ENCODE results near the gene ALDH4A1.
"Not testable (repeated sequence)": the region's sequence is repeated elsewhere in the genome, so short reads cannot be mapped to it uniquely, and the experiment has no call there.

The ALDH4A1 gene

DNA sequence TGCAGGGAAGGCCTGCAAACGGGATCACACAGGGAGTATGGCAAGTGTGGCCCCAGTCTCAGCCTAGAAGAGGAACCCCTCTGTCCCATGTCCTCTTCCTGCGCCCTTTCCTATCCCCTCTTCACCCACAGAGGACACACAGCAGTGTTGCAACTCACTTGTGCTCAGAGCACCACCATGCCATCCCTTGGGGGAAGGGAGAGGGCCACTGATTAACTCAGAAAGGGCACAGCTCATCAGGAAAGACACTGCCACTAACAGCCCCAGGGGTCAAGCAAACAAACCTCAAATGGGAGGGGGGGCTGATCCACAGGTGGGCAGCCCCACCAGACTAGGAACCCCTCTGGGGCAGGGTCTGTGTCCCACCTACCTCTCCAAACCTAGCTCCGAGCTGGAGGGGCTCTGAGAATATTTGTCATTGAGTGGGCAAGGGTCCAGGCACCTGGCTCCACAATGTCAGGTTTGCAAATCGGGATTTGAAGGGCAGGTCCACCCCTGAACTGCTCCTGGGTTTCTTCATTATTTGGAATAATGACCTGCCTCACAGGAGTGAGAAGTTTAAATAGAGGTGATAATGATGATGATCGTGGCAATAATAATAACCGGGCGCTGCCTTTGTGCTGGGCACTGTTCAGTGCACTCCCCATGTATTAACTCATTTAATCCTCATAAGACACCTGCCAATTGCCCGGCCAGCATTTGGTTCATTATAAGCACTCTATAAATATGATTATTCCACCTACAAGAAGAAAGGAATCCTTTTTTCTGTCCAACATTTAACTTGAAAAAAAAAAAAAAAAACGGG lies 1.0 kb downstream of the ALDH4A1 start:
- no peak for DNase-seq (ENCODE audit: extremely low read depth in 1 of 2, low read depth in 1 of 2)

GRCh38 chr1:18900303-18900841 lies 2.0 kb downstream of the ALDH4A1 start:
- no peak for DNase-seq (ENCODE audit: extremely low read depth in 1 of 2, low read depth in 1 of 2)

- DNase-seq (ENCODE audit: extremely low read depth in 1 of 2, low read depth in 1 of 2): no peak
Measured at GRCh38 chr1:18899363-18900049, 2.8 kb downstream of the ALDH4A1 start.

DNA sequence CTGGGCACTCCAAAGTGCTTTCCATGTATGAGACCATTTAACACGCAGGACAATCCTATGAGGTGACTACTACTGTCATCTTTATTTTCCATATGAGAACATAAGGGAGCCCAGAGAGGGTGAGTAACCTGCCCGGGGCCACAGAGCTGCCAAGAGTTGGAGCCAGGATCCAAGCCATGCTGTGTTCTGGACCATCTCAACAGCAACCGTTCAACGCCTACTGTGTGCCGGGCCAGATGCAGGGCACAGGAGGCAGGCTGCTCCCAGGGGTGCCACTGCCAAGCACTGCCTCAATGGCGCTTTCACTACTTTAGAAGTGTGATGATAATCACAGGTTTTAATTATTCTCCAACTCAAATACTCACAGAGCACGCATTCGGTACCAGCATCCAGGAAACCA lies 3.8 kb downstream of the ALDH4A1 start:
- DNase-seq (ENCODE audit: extremely low read depth in 1 of 2, low read depth in 1 of 2): no peak

DNA sequence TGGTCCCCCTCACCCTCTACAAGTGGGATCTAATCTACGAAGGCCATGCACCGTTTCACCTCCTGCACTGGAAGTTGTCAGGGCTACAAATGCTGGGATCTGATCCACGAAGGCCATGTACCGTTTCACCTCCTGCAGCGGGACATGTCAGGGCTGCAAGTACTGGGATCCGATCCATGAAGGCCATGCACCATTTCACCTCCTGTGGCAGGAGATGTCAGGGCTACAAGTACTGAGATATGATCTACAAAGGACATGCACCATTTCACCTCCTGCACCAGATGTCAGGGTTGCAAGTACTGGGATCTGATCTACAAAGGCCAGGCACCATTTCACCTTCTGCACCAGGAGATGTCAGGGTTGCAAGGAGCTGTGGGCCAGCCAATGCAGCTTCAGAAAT lies 7.0 kb downstream of the ALDH4A1 start:
- no peak for DNase-seq (ENCODE audit: extremely low read depth in 1 of 2, low read depth in 1 of 2)

GRCh38 chr1:18893120-18893519 lies 9.2 kb downstream of the ALDH4A1 start:
- no peak for DNase-seq (ENCODE audit: extremely low read depth in 1 of 2, low read depth in 1 of 2)

- DNase-seq (ENCODE audit: extremely low read depth in 1 of 2, low read depth in 1 of 2): not testable (repeated sequence)
Measured at GRCh38 chr1:18891858-18892257, 10.5 kb downstream of the ALDH4A1 start.

DNA sequence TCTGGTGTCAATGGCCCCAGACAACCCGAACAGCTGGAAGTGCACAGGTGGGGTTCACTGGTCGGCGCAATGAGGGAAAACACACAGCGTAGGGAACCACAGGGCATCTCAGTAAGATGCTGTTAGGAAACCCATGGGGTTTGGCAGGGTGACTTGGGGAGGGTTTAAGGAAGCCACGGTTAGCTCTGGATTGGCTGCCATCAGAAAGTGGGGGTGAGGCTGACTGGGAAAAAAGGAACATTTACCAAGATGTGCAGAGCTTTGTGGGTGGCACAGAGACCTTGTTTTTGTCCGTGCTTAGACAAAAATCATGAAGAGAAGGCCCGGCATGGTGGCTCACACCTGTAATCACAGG lies 11.0 kb downstream of the ALDH4A1 start:
- no peak for DNase-seq (ENCODE audit: extremely low read depth in 1 of 2, low read depth in 1 of 2)

DNA sequence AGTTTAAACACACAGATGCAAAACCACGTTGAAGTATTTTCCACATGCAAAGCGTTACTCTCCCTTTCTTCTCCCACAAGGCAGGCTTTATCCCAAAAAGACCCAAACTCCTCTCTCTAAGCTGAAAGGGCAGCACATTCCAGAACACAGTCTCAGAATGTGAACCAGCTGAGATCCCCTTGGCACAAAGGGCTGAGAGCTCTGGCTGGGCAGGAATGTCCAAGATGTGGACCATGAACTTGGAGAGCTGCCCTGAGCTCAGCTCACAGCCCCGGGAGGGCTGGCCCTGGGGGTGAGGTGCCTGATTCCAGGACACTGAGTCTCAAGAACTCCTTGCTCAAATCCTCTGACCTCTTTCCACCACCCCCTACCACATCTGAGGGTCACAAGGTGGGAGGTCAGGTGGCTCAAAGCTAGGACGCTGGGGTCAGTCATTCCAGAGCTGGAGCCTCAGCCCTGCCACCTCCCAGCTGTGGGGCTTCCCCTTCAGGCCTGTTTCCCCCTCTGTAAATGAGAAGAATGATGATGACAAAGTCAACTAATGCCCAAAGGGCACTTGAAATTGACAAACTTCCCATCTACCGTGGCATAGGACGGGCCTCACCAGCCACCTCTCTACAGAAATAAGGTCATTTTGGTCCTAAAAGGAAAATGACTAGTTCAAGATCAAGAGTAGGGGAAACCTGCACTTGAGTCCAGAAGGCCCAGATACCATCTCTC lies 11.5 kb downstream of the ALDH4A1 start:
- DNase-seq (ENCODE audit: extremely low read depth in 1 of 2, low read depth in 1 of 2): no peak

DNA sequence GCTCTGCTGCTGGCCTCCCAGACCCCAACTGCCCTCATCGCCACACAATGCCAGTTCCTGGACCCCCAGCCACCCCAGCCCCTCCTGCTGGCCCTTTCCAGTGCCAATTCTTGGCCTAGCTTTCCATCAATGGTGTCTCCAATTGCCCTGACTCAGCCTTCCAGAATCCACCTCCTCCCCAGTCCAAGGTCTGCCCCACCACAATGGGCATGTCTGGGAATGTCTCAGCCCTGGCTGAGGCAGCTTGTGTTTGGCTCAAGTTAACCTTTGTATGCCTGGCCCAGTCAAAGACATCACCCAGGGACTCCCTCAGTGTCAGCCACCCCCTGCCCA lies 16.4 kb downstream of the ALDH4A1 start:
- DNase-seq (ENCODE audit: extremely low read depth in 1 of 2, low read depth in 1 of 2): no peak

- DNase-seq (ENCODE audit: extremely low read depth in 1 of 2, low read depth in 1 of 2): no peak
Measured at GRCh38 chr1:18885311-18886002, 16.9 kb downstream of the ALDH4A1 start.

DNA sequence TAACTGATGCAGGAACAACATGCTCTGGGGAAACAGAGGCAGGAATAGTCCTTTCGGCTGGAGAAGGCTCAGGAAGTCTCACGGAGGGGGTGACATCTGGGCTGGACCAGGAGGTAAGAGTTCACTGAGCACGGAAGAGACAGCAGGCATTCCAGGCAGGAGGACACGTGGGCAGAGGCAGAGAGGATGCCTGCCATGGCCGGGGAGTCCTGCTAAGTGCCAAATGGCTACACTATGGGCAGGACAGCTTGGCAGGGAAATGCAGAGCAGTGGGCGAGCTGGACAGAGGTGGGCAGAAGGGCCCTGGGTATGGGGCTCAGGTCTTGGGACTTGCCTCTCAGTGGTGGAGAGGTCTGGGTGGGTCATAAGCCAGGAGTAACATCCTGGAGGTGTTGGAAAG lies 17.6 kb downstream of the ALDH4A1 start:
- no peak for DNase-seq (ENCODE audit: extremely low read depth in 1 of 2, low read depth in 1 of 2)

GRCh38 chr1:18884419-18884717 lies 18.0 kb downstream of the ALDH4A1 start:
- no peak for DNase-seq (ENCODE audit: extremely low read depth in 1 of 2, low read depth in 1 of 2)

DNA sequence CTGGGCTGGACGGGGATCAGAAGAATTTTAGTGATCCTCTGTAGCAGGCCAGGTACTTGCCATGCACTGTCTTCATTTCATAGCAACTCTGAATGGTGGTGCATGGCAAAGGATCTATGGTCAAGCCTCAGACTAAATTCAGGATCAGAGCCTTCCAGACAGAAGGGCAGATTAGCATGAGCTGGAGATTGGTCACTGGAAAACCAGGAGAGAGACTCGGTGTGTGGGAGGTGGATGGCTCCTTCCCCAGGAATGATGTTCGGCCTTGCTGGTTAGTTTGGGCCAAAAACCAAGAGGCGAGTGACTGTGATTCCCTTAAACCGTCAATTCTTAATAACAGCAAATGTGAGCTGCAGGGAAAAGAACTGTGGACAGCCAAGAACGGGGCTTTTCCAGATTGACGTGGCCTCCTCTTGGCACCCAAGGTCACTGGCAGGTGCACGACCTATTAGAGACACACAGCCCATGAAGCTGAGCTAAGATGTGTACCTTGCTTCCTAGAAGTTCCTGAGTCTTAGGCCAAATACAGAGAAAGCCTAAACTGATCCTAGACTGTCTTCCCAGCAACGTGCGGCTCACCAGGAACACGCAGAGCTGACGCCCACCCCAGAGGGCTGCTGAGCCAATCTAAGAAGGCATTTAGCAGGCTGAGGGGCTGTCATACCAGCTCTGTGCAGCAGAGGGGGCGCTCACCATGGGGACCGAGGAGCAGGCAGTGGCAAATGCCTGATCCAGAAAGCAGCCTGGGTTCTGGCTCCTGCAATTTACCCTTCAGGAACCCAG lies 18.5 kb downstream of the ALDH4A1 start:
- DNase-seq (ENCODE audit: extremely low read depth in 1 of 2, low read depth in 1 of 2): peak; percentile 35 to 62

GRCh38 chr1:18883079-18883478 lies 19.3 kb downstream of the ALDH4A1 start:
- no peak for DNase-seq (ENCODE audit: extremely low read depth in 1 of 2, low read depth in 1 of 2)

DNA sequence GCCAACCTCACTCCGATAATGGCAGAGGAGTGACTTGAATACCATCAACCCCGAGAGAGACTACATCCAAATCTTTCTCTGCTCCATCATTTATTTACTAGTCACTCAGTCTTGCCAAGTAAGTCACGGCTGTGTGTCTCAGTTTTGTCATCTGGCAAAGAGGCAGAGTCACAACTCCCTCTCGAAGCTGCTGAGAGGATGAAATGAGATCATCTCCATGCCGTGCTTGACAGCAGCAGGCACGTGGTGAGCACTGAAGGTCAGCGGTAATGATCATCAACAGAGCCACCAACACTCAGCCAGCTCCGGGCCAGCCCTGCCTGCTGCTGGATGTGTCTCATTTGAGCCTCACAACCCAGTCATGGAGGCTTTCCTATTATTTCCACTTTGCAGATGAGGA lies 19.9 kb downstream of the ALDH4A1 start:
- DNase-seq (ENCODE audit: extremely low read depth in 1 of 2, low read depth in 1 of 2): no peak

DNA sequence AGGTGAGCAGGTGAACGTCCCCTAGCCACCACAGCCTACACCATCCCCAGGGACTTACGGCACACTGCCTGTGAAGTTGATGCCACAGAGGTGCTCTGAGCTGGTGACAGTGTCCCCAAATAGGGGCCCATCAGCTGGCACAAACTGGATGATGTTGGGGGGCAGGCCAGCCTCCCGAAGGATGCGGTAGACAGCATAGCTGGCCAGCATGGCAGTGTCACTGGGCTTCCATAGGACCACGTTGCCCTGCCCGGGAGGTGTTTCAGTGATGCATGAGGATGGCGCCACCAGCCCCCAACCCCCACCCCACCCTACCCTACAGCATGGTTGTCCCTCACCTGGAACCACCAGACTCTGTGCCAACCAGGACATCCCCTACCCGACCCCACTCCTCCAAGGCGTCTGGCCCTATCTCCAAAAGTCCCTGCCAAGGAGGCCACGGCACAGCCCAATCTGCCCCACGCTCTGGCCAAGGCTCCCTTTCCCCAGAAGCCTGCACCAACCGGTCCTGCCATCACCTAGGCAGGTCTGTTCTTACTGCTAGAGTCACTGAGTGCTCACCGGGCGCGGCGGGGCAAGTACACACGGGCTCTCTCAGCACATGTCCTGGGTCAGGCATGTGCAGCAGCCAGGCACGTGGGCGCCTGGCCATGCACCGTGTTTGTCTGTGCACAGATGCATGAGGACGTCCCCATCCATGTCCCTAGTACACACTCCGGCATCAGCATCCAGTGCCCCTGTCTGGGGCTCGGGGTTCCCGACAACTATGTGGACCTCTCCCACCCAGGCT lies 20.5 kb downstream of the ALDH4A1 start:
- no peak for DNase-seq (ENCODE audit: extremely low read depth in 1 of 2, low read depth in 1 of 2)

- no peak for DNase-seq (ENCODE audit: extremely low read depth in 1 of 2, low read depth in 1 of 2)
Measured at GRCh38 chr1:18881164-18881563, 21.2 kb downstream of the ALDH4A1 start.

GRCh38 chr1:18880585-18880984 lies 21.8 kb downstream of the ALDH4A1 start:
- DNase-seq (ENCODE audit: extremely low read depth in 1 of 2, low read depth in 1 of 2): no peak

DNA sequence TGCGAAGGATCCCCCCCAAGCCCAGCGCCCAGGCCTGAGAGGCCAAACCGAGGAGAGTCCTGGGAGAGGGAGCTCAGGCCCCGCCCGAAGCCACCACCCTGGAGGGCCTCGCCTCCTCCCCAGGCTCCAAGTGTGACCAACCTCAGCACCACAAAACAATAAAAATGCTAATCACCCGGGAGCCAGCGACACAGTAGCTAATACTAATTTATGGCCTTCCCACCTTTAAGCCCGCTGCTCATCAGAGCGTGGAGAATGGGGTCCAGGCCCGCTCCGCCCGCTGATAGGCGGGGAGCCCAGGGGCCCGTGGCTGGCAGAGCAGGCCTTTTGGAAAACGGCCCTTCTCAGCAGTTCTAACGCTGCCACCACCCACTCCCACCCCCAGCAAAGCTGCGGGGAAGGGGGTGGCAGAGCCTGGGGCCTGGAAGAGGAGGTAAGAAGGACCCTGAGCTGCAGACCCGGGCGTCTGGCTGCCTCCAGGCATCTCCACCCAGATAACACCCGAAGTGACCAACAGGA lies 22.5 kb downstream of the ALDH4A1 start:
- DNase-seq (ENCODE audit: extremely low read depth in 1 of 2, low read depth in 1 of 2): no peak

All from activated CD8-positive, alpha-beta memory T cell treated with anti-CD3 and anti-CD28 coated beads for 1 hour (primary cell).